Neural progenitor cell (in vitro differentiated cells): ENCODE data around the gene GUCY2D.

Source experiments
- CTCF ChIP-seq: fragments of 200-600 bp; sonication (generic); IDR thresholded peaks from 2 replicates; pipeline ENCODE4 v1.5.1; 2017; ENCODE audit warnings: antibody characterized with exemption, mild to moderate bottlenecking
- EZH2 ChIP-seq: fragments of 200-600 bp; sonication (generic); IDR thresholded peaks from 2 replicates; pipeline ENCODE4 v1.6.1; 2017; ENCODE audit warnings: antibody characterized with exemption, mild to moderate bottlenecking, moderate library complexity

- TF ChIP-seq CTCF (no peak), EZH2 (peak; percentile 46)
Measured at GRCh38 chr17:8015957-8016631, 13.7 kb downstream of the GUCY2D start.
